Measurements from ENCODE around the gene NRXN3. TPM values are rescaled to one million over a fixed set of nuclear protein-coding genes. Genes with fewer than 3 reads are reported as not detected.

The NRXN3 gene
- total and polyA plus RNA-seq, 2 experiments from 2014 or later, result 5.7 to 7.1 TPM

GRCh38 chr14:79730953-79731352 lies 1560.8 kb downstream of the NRXN3 start:
- Histone ChIP-seq H3K9me2 (replicated peaks; ENCODE audit: insufficient read depth) (no peaks in the 10 kb centered on the region), H3K4me3 (no peak overlapping the region), H4K20me1 (ENCODE audit: insufficient read depth, poor library complexity, severe bottlenecking) (no peaks in the 10 kb centered on the region), H3K4me2 (no peak overlapping the region), H3K36me3 (replicated peaks; ENCODE audit: insufficient read depth, low read depth) (no peaks in the 10 kb centered on the region), H2AFZ (no peak overlapping the region), H3K4me1 (ENCODE audit: insufficient read depth) (no peaks in the 10 kb centered on the region), H3K27ac (no peak overlapping the region), H3K79me2 (no peaks in the 10 kb centered on the region), H3K27me3 (no peaks in the 10 kb centered on the region), H3K9me3 (ENCODE audit: low read depth) (no peaks in the 10 kb centered on the region)
- WGBS (ENCODE audit: low lambda C conversion rate, missing lambda C conversion rate), result 69% methylated on average over 5 of the region's 5 CpGs
- TF ChIP-seq CTCF (IDR thresholded peaks at IDR 0.05; ENCODE audit: poor library complexity), result no peak
- no peak for TF ChIP-seq EZH2 (IDR thresholded peaks at IDR 0.05; ENCODE audit: borderline replicate concordance)
- no peak for TF ChIP-seq EZH2phosphoT487 (IDR thresholded peaks at IDR 0.05; ENCODE audit: low read depth, severe bottlenecking, unreplicated experiment)
- DNase-seq (ENCODE audit: low spot score), result no peak

GRCh38 chr14:79732911-79733655 lies 1562.9 kb downstream of the NRXN3 start:
- Histone ChIP-seq H3K9me3 (ENCODE audit: low read depth) (peaks cover 11% of the 10 kb centered on the region), H3K9me2 (replicated peaks; ENCODE audit: insufficient read depth) (no peaks in the 10 kb centered on the region), H3K36me3 (replicated peaks; ENCODE audit: insufficient read depth, low read depth) (no peaks in the 10 kb centered on the region), H3K4me3 (no peak overlapping the region), H3K79me2 (no peaks in the 10 kb centered on the region), H3K4me2 (no peak overlapping the region), H3K27ac (no peak overlapping the region), H2AFZ (no peak overlapping the region), H3K27me3 (no peaks in the 10 kb centered on the region), H3K4me1 (ENCODE audit: insufficient read depth) (no peaks in the 10 kb centered on the region), H4K20me1 (ENCODE audit: insufficient read depth, poor library complexity, severe bottlenecking) (no peaks in the 10 kb centered on the region)
- no peak for TF ChIP-seq EZH2 (IDR thresholded peaks at IDR 0.05; ENCODE audit: borderline replicate concordance)
- no peak for TF ChIP-seq EZH2phosphoT487 (IDR thresholded peaks at IDR 0.05; ENCODE audit: low read depth, severe bottlenecking, unreplicated experiment)
- no peak for TF ChIP-seq CTCF (IDR thresholded peaks at IDR 0.05; ENCODE audit: poor library complexity)
- no peak for DNase-seq (ENCODE audit: low spot score)
- WGBS (ENCODE audit: low lambda C conversion rate, missing lambda C conversion rate), result 72% methylated on average over 8 of the region's 8 CpGs

GRCh38 chr14:79734151-79734550 lies 1564.0 kb downstream of the NRXN3 start:
- WGBS (ENCODE audit: low lambda C conversion rate, missing lambda C conversion rate), result 94% methylated on average over 3 of the region's 3 CpGs

More at GRCh38 chr14:79734151-79734550, 1564.0 kb downstream of the NRXN3 start:
- Histone ChIP-seq H3K9me3 (ENCODE audit: low read depth) (peaks cover 11% of the 10 kb centered on the region), H3K4me3 (no peak overlapping the region), H2AFZ (no peak overlapping the region), H3K36me3 (replicated peaks; ENCODE audit: insufficient read depth, low read depth) (no peaks in the 10 kb centered on the region), H3K4me2 (no peak overlapping the region), H3K9me2 (replicated peaks; ENCODE audit: insufficient read depth) (no peaks in the 10 kb centered on the region), H4K20me1 (ENCODE audit: insufficient read depth, poor library complexity, severe bottlenecking) (no peaks in the 10 kb centered on the region), H3K27ac (no peak overlapping the region), H3K4me1 (ENCODE audit: insufficient read depth) (no peaks in the 10 kb centered on the region), H3K27me3 (no peaks in the 10 kb centered on the region), H3K79me2 (no peaks in the 10 kb centered on the region)
- no peak for DNase-seq (ENCODE audit: low spot score)
- no peak for TF ChIP-seq CTCF (IDR thresholded peaks at IDR 0.05; ENCODE audit: poor library complexity)
- TF ChIP-seq EZH2 (IDR thresholded peaks at IDR 0.05; ENCODE audit: borderline replicate concordance), result no peak
- no peak for TF ChIP-seq EZH2phosphoT487 (IDR thresholded peaks at IDR 0.05; ENCODE audit: low read depth, severe bottlenecking, unreplicated experiment)
